HG02798 (cell line): ENCODE results near the gene IMPA2.
"Not testable (repeated sequence)": the region's sequence is repeated elsewhere in the genome, so short reads cannot be mapped to it uniquely, and the experiment has no call there.

Experiments
- ATAC-seq: cut with Tn5 transposase; IDR thresholded peaks from one replicate; pipeline ENCODE4 v1.9.1; 2021; ENCODE audit warnings: mild to moderate bottlenecking; ENCODE audit not compliant: unreplicated experiment, poor library complexity

IMPA2 gene

GRCh38 chr18:12064086-12064763 is 82.9 kb downstream of the IMPA2 start:
- no peak for ATAC-seq

GRCh38 chr18:12065397-12065796 is 84.1 kb downstream of the IMPA2 start:
- no peak for ATAC-seq

- ATAC-seq, result no peak
Measured at GRCh38 chr18:12066910-12067511, 85.7 kb downstream of the IMPA2 start.

- ATAC-seq, result no peak
Measured at GRCh38 chr18:12067671-12068070, 86.4 kb downstream of the IMPA2 start.

GRCh38 chr18:12068316-12068949 is 87.1 kb downstream of the IMPA2 start:
- not testable (repeated sequence) for ATAC-seq

GRCh38 chr18:12068950-12069320 is 87.6 kb downstream of the IMPA2 start:
- ATAC-seq, result no peak

- not testable (repeated sequence) for ATAC-seq
Measured at GRCh38 chr18:12071066-12071465, 89.8 kb downstream of the IMPA2 start.

- no peak for ATAC-seq
Measured at GRCh38 chr18:12072996-12073395, 91.7 kb downstream of the IMPA2 start.

GRCh38 chr18:12074736-12075135 is 93.4 kb downstream of the IMPA2 start:
- no peak for ATAC-seq

- no peak for ATAC-seq
Measured at GRCh38 chr18:12076424-12077140, 95.3 kb downstream of the IMPA2 start.

- ATAC-seq, result not testable (repeated sequence)
Measured at GRCh38 chr18:12077994-12078393, 96.7 kb downstream of the IMPA2 start.

- ATAC-seq, result no peak
Measured at GRCh38 chr18:12079491-12080237, 98.4 kb downstream of the IMPA2 start.
